A549 (cell line): ENCODE results near the gene RAD50. TPM values are rescaled to one million over a fixed set of nuclear protein-coding genes. Genes with fewer than 3 reads are reported as not detected.

Source experiments
- ATAC-seq, 2 experiments: fragments of 200-7000 bp in 1 of 2; fragments of >200 bp in 1 of 2; cut with Nextera tagmentation in 1 of 2; cut with Tn5 transposase in 1 of 2; 3 replicates each; pipeline versions ENCODE4 v1.8.0 to v1.9.1; 2018 to 2020; ENCODE audit warnings: mild to moderate bottlenecking in 1 of 2, moderate library complexity in 1 of 2
- CTCF ChIA-PET: fragments of 300-600 bp; sonication (Branson Sonifier 250); formaldehyde crosslinking; extraction: SDS; loops from one replicate; lab custom pipeline; 2021; ENCODE audit warnings: antibody characterized with exemption, inconsistent platforms; lab: Yijun Ruan, JAX
- POLR2A ChIA-PET: fragments of 350-600 bp; formaldehyde crosslinking; extraction: SDS; loops from one replicate; lab custom pipeline; 2021; ENCODE audit warnings: antibody characterized with exemption, inconsistent platforms; lab: Yijun Ruan, JAX
- DNase-seq, 2 experiments: peaks; one replicate each; pipeline versions ENCODE4 v3.0.0 to v3.0.0-alpha.2; 2011 to 2016; ENCODE audit warnings: low read depth in 1 of 2, low spot score in 1 of 2
- FAIRE-seq: peaks from 2 replicates; lab custom pipeline; 2011; peaks lifted over from hg19 to GRCh38; lab: Jason Lieb, UNC
- H3K27ac ChIP-seq, 2 experiments: fragments of >200 bp; sonication (Bioruptor Twin); formaldehyde crosslinking; 3 replicates each; pipeline ENCODE4 v1.5.1; 2016 to 2017
- H3K4me1 ChIP-seq: fragments of >200 bp; sonication (Bioruptor Twin); formaldehyde crosslinking; 3 replicates; pipeline ENCODE4 v1.6.1; 2016
- H3K4me2 ChIP-seq: fragments of >200 bp; sonication (Bioruptor Twin); formaldehyde crosslinking; 3 replicates; pipeline ENCODE4 v1.6.1; 2016
- H3K4me3 ChIP-seq: fragments of >200 bp; sonication (Bioruptor Twin); formaldehyde crosslinking; 3 replicates; pipeline ENCODE4 v1.5.1; 2016
- H3K9me3 ChIP-seq: fragments of >200 bp; sonication (Bioruptor Twin); formaldehyde crosslinking; 3 replicates; pipeline ENCODE4 v1.6.1; 2016
- BHLHE40 ChIP-seq: IDR thresholded peaks from 2 replicates; pipeline ENCODE4 v1.6.1; 2012; ENCODE audit warnings: low read depth, low read length, inconsistent platforms
- CEBPB ChIP-seq, 2 experiments: fragments of >200 bp in 1 of 2; sonication (Bioruptor Twin) in 1 of 2; formaldehyde crosslinking in 1 of 2; IDR thresholded peaks; 2 replicates each; pipeline ENCODE4 v1.6.1; 2012 to 2016
- EHF ChIP-seq: fragments of 250-450 bp; sonication (Bioruptor Pico); IDR thresholded peaks from 2 replicates; pipeline ENCODE4 v1.5.0; 2020; ENCODE audit warnings: mild to moderate bottlenecking
- GATA3 ChIP-seq: IDR thresholded peaks from 2 replicates; pipeline ENCODE4 v1.6.1; 2012; ENCODE audit warnings: borderline replicate concordance
- HDAC2 ChIP-seq: fragments of 200-600 bp; sonication (generic); IDR thresholded peaks from 2 replicates; pipeline ENCODE4 v1.6.1; 2016
- HOXA7 ChIP-seq: fragments of 250-450 bp; sonication (Bioruptor Pico); IDR thresholded peaks from 2 replicates; pipeline ENCODE4 v1.5.0; 2020; ENCODE audit warnings: mild to moderate bottlenecking, moderate library complexity
- KDM1A ChIP-seq: fragments of 200-600 bp; sonication (generic); IDR thresholded peaks from 2 replicates; pipeline ENCODE4 v1.6.1; 2016; ENCODE audit warnings: low read depth, mild to moderate bottlenecking
- KDM5A ChIP-seq: fragments of 200-600 bp; sonication (generic); IDR thresholded peaks from 2 replicates; pipeline ENCODE4 v1.6.1; 2016; ENCODE audit warnings: antibody characterized with exemption, mild to moderate bottlenecking
- PHF8 ChIP-seq: fragments of 200-600 bp; sonication (generic); IDR thresholded peaks from 2 replicates; pipeline ENCODE4 v1.6.1; 2016; ENCODE audit warnings: low read depth, mild to moderate bottlenecking, antibody characterized with exemption, moderate library complexity, borderline replicate concordance
- POLR2A ChIP-seq: IDR thresholded peaks from 2 replicates; pipeline ENCODE4 v1.6.1; 2012; ENCODE audit warnings: mild to moderate bottlenecking, low read length
- POLR2AphosphoS2 ChIP-seq: conservative IDR thresholded peaks from 2 replicates; pipeline ENCODE4 v1.6.1; 2012; ENCODE audit warnings: low read length, improper control_type of control experiment, inconsistent platforms
- ZFP36 ChIP-seq: fragments of 450-650 bp; IDR thresholded peaks from 2 replicates; pipeline ENCODE4 v1.6.1; 2014; ENCODE audit warnings: borderline replicate concordance; ENCODE audit not compliant: partially characterized antibody
- ZNF302 ChIP-seq: fragments of 250-450 bp; sonication (Bioruptor Pico); IDR thresholded peaks from 2 replicates; pipeline ENCODE4 v1.9.0; 2021; ENCODE audit warnings: inconsistent platforms, mild to moderate bottlenecking, moderate library complexity
- whole genome bisulfite sequencing: methylation state at CpG from one replicate; pipeline ENCODE4 v1.1.6; 2017; ENCODE audit errors: missing lambda C conversion rate; 5-methylcytosine and 5-hydroxymethylcytosine counted together
- polyA plus RNA-seq, 4 experiments: library from polyadenylated mRNA; depleted of rRNA in 3 of 4; stranded (reverse); fragments of >200 nt; fragmentation: RNase III in 1 of 4; extraction: RNeasy Plus Mini Kit Qiagen cat#74134 plus additional on column Dnase treatment in 1 of 4; gene quantifications; 2 replicates in 3 of 4; 3 replicates in 1 of 4; pipeline ENCODE4 v1.2.3, GENCODE V29; 2011 to 2017
- TF ChIP-seq, protein P1 (sequence below): fragments of >200 bp; sonication (Bioruptor Twin); formaldehyde crosslinking; IDR thresholded peaks from 3 replicates; pipeline ENCODE4 v1.5.1; 2016
- TF ChIP-seq, protein P2 (sequence below): fragments of 200-600 bp; sonication (generic); IDR thresholded peaks from 2 replicates; pipeline ENCODE4 v1.6.1; 2016; ENCODE audit warnings: antibody characterized with exemption, mild to moderate bottlenecking, moderate library complexity
- TF ChIP-seq, protein P3 (sequence below): IDR thresholded peaks from 2 replicates; pipeline ENCODE4 v1.6.1; 2012
- TF ChIP-seq, protein P4 (sequence below): fragments of 150-350 bp; IDR thresholded peaks from 2 replicates; pipeline ENCODE4 v1.6.1; 2014; ENCODE audit warnings: low read depth, mild to moderate bottlenecking, low read length
- TF ChIP-seq, protein P5 (sequence below): fragments of 250-450 bp; sonication (Bioruptor Pico); IDR thresholded peaks from 2 replicates; pipeline ENCODE4 v1.5.0; 2020; ENCODE audit warnings: low read depth, mild to moderate bottlenecking, moderate library complexity
- TF ChIP-seq, protein P6 (sequence below): IDR thresholded peaks from 2 replicates; pipeline ENCODE4 v1.6.1; 2012
- TF ChIP-seq, protein P7 (sequence below): fragments of >200 bp; sonication (Bioruptor Twin); formaldehyde crosslinking; IDR thresholded peaks from 3 replicates; pipeline ENCODE4 v1.6.1; 2016

RAD50 gene
- polyA plus RNA-seq, 2 of the 4 experiments (the other 2 are of a cell fraction), result 39.6 to 81.5 TPM

DNA sequence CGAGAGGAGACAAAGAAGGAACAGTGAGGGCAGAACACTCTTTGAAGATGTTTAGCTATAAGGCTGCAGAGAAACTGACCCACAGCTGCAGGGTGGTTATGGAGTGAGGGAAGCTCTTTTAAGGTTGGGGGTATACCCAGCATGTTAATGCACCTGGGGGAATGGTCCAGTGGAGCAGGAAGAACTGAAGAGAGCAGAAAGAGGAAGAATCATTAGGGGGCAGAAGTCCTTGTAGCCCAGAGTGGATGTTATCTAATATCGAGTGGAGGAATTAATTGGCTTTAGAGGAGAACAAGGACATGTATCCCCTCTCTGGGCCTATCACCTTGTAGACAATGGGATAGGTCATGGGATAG is 124.7 kb downstream of the RAD50 start:
- FAIRE-seq (no peak), ATAC-seq (no peak), DNase-seq (no peak)
- Histone ChIP-seq H3K4me3 (no peak overlapping the region), H3K27ac (no peak overlapping the region), H3K9me3 (no peaks in the 10 kb centered on the region), H3K4me2 (no peak overlapping the region), H3K4me1 (peaks cover 17% of the 10 kb centered on the region)
- CTCF ChIA-PET, result interaction anchor here (0.5 to 1.0 kb wide), 2 partner anchors 29 to 390 kb away, joined by 3 read pairs; no protein-coding TSS in a partner anchor
- 87% methylated on average over 2 of the region's 2 CpGs for WGBS
- TF ChIP-seq ZNF302 (CRISPR knock-in tag), result no peak
- TF ChIP-seq, protein P1, sequence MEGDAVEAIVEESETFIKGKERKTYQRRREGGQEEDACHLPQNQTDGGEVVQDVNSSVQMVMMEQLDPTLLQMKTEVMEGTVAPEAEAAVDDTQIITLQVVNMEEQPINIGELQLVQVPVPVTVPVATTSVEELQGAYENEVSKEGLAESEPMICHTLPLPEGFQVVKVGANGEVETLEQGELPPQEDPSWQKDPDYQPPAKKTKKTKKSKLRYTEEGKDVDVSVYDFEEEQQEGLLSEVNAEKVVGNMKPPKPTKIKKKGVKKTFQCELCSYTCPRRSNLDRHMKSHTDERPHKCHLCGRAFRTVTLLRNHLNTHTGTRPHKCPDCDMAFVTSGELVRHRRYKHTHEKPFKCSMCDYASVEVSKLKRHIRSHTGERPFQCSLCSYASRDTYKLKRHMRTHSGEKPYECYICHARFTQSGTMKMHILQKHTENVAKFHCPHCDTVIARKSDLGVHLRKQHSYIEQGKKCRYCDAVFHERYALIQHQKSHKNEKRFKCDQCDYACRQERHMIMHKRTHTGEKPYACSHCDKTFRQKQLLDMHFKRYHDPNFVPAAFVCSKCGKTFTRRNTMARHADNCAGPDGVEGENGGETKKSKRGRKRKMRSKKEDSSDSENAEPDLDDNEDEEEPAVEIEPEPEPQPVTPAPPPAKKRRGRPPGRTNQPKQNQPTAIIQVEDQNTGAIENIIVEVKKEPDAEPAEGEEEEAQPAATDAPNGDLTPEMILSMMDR, result no peak
- TF ChIP-seq, protein P2, sequence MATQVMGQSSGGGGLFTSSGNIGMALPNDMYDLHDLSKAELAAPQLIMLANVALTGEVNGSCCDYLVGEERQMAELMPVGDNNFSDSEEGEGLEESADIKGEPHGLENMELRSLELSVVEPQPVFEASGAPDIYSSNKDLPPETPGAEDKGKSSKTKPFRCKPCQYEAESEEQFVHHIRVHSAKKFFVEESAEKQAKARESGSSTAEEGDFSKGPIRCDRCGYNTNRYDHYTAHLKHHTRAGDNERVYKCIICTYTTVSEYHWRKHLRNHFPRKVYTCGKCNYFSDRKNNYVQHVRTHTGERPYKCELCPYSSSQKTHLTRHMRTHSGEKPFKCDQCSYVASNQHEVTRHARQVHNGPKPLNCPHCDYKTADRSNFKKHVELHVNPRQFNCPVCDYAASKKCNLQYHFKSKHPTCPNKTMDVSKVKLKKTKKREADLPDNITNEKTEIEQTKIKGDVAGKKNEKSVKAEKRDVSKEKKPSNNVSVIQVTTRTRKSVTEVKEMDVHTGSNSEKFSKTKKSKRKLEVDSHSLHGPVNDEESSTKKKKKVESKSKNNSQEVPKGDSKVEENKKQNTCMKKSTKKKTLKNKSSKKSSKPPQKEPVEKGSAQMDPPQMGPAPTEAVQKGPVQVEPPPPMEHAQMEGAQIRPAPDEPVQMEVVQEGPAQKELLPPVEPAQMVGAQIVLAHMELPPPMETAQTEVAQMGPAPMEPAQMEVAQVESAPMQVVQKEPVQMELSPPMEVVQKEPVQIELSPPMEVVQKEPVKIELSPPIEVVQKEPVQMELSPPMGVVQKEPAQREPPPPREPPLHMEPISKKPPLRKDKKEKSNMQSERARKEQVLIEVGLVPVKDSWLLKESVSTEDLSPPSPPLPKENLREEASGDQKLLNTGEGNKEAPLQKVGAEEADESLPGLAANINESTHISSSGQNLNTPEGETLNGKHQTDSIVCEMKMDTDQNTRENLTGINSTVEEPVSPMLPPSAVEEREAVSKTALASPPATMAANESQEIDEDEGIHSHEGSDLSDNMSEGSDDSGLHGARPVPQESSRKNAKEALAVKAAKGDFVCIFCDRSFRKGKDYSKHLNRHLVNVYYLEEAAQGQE, result no peak
- TF ChIP-seq, protein P3, sequence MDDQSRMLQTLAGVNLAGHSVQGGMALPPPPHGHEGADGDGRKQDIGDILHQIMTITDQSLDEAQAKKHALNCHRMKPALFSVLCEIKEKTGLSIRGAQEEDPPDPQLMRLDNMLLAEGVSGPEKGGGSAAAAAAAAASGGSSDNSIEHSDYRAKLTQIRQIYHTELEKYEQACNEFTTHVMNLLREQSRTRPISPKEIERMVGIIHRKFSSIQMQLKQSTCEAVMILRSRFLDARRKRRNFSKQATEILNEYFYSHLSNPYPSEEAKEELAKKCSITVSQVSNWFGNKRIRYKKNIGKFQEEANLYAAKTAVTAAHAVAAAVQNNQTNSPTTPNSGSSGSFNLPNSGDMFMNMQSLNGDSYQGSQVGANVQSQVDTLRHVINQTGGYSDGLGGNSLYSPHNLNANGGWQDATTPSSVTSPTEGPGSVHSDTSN, result no peak
- no peak for TF ChIP-seq ZFP36
- no peak for TF ChIP-seq HDAC2
- TF ChIP-seq BHLHE40, result no peak
- TF ChIP-seq EHF, result no peak
- TF ChIP-seq KDM1A, result no peak
- TF ChIP-seq, protein P4, sequence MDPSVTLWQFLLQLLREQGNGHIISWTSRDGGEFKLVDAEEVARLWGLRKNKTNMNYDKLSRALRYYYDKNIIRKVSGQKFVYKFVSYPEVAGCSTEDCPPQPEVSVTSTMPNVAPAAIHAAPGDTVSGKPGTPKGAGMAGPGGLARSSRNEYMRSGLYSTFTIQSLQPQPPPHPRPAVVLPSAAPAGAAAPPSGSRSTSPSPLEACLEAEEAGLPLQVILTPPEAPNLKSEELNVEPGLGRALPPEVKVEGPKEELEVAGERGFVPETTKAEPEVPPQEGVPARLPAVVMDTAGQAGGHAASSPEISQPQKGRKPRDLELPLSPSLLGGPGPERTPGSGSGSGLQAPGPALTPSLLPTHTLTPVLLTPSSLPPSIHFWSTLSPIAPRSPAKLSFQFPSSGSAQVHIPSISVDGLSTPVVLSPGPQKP, result no peak
- TF ChIP-seq GATA3, result no peak
- TF ChIP-seq, protein P5, sequence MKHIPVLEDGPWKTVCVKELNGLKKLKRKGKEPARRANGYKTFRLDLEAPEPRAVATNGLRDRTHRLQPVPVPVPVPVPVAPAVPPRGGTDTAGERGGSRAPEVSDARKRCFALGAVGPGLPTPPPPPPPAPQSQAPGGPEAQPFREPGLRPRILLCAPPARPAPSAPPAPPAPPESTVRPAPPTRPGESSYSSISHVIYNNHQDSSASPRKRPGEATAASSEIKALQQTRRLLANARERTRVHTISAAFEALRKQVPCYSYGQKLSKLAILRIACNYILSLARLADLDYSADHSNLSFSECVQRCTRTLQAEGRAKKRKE (CRISPR knock-in tag), result no peak
- no peak for TF ChIP-seq CEBPB (IDR thresholded peaks at IDR 0.05)
- TF ChIP-seq POLR2A, result no peak
- TF ChIP-seq KDM5A, result no peak
- TF ChIP-seq, protein P6, sequence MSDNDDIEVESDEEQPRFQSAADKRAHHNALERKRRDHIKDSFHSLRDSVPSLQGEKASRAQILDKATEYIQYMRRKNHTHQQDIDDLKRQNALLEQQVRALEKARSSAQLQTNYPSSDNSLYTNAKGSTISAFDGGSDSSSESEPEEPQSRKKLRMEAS, result no peak
- no peak for TF ChIP-seq PHF8
- TF ChIP-seq POLR2AphosphoS2, result no peak
- TF ChIP-seq, protein P7, sequence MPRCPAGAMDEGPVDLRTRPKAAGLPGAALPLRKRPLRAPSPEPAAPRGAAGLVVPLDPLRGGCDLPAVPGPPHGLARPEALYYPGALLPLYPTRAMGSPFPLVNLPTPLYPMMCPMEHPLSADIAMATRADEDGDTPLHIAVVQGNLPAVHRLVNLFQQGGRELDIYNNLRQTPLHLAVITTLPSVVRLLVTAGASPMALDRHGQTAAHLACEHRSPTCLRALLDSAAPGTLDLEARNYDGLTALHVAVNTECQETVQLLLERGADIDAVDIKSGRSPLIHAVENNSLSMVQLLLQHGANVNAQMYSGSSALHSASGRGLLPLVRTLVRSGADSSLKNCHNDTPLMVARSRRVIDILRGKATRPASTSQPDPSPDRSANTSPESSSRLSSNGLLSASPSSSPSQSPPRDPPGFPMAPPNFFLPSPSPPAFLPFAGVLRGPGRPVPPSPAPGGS, result no peak
- TF ChIP-seq HOXA7, result no peak
- POLR2A ChIA-PET, result no interaction called here
